Superior temporal gyrus (tissue), 1 donor: Measurements from ENCODE around the gene APBA2.
A peak's percentile ranks its signal among the peaks of the same experiment; 100 is the strongest.

Experiments used
- DNase-seq: peaks from one replicate; pipeline ENCODE4 v3.0.0-alpha.2; 2016; ENCODE audit errors: extremely low spot score

The APBA2 gene

DNA sequence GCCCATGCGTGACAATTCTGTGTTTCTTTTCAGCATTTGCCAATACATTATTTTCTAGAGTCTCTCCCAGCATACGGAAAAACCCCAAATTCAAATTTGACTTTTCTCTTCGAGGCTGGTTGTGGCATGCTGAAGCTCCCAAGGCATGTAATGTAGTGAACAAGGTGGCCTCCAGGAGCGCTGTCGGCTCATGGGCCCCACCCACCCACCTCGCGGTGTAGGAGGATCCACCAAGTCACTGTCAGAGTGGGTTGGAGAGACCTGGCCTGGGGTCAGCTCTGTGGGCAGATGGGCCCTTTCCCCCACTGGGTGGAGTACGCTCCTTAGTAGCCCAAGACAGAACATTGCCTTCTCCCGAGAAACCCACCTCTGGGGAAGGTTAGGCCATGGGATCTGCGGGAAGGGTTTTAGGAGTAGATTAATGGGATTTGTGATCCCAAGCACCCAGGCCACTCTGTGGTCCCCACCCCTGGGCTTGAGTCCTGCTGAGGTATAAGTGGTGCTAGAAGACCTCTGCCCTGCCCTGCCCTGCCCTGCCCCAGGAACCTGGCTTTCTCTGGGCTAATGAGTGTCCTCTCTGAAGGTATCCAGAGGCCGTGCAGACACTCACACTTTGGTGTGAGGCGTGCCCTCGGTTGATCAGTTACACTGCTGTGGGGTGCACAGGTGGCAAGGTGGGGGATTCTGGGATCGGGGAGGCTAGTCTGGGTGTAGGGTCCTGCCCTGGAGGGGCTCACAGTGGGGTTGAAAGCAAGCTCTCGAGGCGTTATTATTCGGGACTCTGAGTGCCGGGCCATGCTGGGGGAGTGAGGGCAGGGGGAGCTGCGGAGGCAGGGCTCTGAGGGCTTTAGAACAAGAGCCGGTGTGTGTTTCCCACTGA is 97.9 kb downstream of the APBA2 start:
- DNase-seq: no peak

DNA sequence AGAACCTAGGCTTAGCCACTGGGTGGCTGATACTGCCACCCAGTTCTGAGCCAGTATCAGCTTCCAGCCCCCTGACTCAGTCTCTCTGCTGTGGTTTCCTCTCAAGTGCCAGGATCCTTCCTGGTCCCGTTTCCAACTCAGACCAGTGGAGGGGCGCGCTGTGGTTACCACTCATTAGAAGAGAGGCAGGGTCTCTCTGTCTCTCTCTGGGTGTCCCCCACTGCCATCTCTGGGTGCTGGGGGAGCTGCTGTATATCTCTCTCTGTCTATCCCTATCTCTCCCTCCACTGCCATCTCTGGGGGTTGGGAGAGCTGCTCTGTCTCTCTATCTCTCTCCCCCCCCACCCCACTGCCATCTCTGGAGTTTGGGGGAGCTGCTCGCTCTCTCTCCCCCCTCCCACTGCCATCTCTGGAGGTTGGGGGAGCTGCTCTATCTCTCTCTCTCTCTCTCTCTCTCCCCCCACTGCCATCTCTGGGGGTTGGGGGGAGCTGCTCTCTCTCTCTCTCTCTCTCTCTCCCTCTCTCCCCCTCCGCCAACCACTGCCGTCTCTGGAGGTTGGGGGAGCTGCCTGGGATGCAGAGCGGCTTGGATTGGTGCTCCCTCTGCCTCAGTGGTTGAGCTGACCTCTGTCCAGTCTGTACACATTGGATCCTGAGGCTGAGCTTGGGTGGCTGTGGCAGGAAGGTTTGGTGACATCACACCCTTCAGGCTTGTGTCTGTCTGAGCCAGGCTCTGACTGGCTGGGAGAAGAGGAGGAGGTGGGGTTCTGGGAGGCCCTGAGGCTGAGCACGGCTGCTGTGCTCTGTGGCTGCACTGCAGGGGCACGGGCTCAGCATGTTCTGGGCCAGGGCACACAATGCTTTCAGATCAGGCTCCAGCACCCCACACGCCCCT is 98.9 kb downstream of the APBA2 start:
- peak; percentile 94 for DNase-seq

DNA sequence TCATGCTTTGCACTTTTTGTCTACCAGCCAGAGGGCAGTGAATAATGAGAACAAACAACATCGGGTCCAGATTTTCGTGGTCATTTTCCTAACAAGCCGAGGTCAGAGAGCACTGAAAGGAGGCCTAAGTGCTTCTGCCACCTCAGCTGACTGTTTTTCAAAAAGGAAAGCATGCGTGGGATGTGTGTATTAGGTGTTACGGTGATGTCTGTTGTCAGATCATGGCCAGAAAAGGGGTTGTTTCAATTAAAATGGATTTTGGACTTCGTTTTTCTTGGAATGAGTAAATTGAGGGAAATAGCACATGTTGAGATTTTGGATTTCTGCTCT is 99.5 kb downstream of the APBA2 start:
- no peak for DNase-seq

DNA sequence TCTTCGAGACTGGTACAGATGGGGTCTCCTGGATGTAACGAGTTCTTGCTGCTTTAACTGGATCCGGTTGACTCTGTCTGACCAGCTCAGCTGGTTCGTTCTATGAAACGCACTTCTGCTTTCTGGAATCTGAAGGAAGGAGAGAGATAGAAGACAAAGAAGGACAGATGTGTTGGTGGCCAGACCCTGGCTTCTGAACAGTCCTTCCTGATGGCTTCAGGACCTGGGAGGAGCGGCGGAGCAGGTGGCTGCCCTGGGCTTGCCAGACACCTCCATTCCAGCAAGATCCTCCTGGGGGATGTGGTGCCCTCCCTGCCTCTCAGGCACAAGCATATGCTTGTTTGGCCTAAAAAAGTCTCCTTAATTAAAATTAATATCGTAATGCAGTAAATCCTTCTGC is 99.9 kb downstream of the APBA2 start:
- no peak for DNase-seq

DNA sequence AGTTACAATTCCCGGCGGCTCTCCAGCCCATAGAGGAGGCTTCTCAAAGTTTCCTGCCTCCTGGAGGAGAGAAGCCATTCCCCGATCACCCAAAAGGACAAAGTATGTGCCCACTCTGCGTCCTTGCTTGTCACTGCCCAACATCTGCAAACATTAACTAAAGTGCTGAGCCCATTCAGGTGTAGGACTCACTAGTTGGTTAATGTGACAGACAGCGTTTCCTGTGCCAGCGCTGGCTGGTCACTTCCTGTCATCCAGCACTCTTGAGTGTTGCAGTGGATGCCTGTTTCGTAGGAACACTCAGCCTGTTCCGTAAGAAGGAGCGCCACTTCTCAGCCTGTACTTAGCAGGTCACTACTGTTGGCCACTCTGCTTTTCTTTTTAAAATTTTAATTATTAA is 100.3 kb downstream of the APBA2 start:
- no peak for DNase-seq

DNA sequence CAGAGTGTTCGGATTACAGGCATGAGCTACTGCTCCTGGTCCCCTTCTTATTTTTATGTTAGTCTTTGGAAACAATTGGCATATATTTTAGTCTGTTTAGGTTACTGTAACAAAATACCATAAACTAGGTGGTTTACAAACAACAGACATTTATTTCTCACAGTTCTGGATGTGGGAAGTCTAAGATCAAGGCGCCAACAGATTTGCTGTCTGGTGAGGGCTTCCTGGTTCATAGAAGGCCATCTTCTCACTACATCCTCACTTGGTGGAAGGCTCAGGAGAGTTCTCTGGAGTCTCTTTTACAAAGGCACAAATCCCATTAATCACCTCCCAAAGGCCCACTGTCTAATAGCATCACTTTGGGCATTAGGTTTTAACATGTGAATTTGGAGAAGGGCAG is 101.0 kb downstream of the APBA2 start:
- DNase-seq: no peak

DNA sequence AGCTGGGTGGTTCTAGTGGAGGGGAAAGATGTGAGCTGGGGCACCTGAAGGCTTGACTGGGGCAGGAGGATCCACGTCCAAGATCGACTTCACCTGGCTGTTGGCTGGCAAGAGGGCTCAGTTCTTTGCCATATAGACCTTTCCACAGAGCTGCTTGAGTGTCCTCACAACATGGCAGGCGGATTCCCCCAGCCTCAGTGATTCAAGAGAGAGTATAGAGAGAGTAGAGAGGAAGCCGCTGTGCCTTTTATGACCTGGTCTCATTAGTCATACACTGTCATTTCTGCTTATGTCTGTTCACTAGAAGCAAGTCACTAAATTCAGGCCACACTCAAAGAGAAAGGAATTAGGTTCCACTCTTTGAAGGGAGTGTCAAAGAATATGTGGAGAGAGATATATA is 101.6 kb downstream of the APBA2 start:
- no peak for DNase-seq

DNA sequence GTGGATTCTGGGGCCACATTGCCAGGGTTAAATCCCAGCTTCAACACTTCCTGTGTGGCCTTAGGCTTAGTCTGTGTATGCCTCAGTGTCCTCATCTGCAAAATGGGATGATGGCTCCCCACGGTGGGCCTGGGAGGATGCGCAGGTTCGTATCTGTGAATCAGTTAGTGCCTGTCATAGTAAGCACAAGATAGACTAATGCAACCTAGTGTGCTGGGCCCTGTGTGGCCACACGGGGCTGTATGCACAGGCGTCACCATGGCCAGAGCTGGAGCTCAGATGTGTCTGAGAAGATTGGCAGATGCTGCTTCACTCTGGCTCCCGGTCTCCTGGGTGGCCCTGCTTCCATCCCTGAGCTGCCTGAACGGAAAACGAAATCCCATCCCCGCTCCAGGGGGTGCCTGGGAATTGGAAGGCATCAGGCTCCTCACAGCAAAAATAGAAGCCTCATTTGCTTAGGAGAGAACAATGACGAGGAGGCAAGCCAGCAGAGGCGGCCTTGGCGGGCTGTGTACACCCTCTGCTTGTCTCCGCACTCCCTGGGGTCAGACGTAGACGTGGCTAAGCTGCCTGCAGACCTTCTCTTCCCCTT is 103.6 kb downstream of the APBA2 start:
- peak; percentile 85 for DNase-seq

DNA sequence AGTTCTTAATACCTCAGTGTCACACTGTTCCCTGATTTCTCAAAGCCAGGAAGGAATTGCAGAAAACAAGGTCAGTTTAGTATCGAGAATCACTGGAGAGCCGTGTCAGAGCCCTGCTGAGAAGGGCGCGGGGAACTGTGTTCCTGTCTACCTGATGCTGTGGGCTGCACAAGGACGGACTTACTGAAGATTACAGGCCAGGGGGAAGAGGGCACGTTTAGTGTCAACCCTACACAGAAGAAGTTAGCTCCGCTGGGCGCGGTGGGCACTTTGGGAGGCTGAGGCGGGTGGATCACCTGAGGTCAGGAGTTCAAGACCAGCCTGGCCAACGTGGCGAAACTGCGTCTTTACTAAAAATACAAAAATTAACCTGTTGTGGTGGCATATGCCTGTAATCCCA is 104.1 kb downstream of the APBA2 start:
- DNase-seq: no peak

DNA sequence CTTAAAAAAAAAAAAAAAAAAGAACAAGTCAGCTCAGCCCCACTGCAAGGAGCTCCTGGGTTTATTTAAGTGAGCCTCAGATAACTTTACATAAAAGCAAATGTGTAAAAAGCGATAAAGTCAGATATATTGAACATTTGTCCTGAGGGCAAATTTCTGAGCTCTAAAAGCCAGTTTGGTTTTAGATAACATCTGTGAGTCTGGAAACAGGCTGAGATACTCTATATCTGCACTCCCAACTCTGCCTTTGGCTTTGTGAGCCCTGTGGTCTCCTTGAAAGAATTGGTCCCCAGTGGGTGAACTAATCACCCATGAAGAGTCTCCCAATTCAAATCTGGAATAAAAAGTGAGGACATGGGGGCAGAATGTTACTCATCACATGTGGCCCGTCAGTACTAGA is 104.6 kb downstream of the APBA2 start:
- no peak for DNase-seq

DNA sequence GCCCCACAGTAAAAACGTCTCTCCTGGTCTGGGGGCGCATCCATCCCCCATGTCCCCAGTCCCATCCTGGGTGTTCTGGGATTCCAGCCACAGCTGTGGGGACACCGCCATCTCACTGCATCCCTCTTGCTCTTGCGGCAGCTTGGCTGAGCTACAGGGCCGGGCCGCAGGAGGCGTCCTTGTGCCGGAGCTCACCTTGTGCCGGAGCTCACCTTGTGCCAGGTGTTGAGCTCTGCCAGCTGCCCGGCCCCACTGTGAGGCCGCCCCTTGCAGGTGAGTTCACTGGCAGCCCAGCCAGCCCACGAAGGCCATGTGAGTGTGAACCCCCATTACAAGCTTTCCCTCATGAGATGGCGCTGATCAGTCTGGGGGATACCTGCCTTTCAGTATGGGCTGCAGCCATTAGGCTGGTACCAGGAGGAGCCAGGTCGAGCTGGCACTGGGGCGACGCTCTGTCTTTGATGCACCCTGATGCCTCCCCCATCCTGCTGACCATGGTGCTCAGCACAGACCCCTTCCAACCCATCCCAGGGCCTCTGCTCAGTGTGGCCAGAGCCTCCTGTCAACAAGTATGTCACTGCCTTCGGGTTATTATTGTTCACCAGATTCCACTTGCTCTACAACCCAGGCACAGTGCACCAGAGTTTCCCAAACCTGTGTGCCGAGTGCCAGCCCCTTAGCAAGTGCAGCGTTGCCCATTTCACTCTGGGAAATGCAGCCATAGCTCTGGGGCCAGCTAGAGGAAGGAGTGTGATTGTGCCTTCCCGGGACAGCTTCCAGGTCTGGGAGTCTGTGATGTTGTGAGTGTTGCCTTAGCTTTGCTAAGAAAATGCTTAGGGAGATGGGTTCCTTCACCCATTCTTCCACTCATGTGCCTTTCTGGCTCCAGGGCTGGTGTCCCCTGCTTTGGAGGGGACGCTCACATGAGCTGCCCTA is 105.7 kb downstream of the APBA2 start:
- peak; percentile 70 for DNase-seq

DNA sequence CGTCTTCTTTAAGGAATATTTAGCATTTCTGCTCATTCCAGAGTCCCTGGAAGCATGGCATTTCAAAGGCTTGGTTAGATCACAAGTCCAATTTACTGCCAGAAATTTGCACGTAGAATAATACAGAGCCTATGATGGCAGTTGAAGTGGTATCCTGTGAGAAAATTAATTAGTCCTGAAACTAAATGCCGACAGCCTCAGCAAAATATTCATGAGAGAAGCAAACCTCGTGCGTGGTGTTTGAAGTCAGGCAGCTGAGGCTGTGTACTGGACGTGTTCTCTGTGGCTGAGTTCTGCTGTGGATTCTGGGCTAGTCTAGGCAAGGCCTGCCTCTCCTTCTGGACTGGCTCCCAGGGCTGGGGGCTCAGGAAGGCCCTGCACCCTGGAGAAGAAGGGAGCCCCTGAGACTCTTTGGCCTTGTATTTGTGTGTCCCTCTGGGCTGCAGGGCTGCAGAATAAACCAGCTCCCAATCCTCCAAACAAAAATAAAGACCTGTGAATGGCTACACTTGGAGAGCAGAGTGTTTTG is 106.6 kb downstream of the APBA2 start:
- DNase-seq: peak; percentile 64

DNA sequence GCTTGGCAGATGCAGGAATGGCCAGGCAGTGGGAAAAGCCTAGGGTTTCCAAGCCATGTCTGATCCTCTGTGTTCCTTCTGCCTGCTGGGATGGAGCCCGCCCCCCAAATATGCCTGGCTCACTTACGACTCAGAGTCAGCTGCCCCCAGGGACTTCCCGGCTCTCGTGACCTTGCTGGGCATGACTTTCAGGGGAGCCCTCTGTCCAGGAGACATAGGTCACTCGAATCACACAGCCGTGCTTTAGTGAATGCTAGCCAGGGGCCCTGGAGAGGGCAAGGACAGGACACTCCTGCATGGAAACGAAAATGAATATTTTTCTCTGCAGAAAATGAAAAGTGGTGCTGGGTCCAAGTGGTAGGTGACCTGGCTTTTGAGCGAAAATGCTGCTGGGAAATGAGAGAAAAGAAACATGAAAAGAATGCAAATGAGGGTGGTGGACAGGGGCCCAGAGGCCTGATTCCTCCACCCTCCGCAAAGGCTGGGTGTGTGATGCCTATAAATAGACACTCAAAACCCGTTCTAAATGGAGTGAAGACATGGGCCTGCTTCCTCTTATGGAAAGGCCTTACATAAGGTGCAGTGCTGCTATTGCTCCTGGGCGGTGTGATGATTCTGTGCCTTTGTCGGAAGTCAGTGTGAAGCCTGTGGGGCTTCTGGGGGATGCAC is 107.4 kb downstream of the APBA2 start:
- peak; percentile 88 for DNase-seq

DNA sequence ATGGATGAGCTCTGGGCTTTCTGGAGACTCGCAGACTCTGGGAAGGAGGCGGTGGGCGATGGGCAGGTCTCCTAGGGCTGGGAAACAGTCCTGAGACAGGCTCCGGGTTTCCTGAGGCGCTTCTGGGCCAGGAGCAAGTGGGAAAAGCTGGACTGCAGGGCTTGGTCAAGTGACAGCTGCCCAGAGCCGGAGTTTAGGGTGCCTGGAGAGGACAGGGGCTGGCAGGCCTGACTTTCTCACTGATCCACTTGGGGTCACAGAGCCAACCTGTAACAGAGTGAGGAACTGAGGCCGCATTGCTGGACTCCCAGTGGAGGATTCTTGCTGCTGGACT is 107.9 kb downstream of the APBA2 start:
- no peak for DNase-seq

DNA sequence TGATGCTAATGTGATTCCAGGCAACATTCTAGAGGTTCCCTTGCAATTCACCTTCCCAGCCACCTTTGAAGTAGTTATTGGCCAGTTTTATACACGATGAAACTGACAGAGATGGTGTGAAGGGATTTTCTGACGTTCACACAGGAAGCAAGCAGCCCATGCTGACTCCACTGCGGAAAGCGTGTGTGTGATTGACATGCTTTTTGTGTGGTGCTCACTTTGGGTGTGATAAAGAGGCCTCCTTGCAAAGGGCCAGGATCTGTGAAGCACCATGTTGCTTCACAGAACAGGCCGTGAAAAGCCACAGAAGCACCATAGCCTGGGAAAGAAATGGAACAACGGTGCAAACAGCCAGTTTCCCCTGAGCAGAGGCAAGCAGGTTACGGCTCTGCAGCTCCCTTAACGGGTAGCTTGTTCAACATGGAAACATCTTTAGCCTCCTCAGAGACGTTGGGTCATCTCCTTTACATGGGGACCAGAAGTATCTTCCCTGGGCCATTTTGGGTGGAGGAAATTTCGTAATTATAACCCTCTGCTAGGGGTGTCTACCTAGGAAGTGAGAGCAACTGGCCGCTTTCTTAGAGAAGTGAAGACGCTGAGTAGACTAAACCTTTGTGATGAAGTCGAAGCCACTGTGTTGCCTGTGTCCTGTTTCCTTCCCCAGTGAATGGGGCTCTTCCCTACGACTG is 108.5 kb downstream of the APBA2 start:
- peak; percentile 66 for DNase-seq

DNA sequence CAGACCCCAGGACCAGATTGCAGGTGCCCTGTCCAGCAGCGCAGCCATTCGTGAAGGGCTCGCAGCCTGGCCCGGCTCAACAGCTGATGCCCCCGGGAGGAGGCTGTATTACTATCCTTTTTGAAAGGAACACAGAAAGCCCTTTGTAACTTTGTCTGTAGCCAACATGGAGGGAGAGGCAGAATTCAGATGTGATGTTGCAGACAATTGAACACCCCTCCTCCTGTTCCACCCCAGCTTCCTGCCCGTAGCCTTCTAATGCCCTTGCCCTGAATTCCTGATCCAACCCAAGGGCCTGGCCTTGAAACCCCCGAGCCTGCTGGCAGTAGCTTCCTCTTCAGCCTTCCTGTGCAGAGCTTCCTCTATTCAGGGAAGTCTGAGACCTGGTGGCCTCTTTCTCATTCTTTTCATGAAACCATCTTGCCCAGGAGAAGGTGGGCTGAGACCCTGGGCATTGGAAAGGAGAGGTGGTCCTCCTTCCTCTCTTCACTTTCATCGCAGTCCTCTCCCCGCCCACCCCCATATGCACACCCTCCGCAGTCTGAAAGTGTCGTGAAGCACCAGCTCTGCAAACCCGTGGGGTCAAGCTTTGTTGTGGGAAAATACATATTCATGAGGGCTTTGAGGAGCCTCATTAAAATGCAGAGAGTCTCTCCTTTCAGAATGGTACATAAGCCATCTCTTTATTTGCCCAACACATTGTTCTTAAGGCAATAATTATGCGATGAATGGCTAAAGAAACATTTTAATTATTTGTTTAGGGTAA is 109.2 kb downstream of the APBA2 start:
- peak; percentile 87 for DNase-seq

DNA sequence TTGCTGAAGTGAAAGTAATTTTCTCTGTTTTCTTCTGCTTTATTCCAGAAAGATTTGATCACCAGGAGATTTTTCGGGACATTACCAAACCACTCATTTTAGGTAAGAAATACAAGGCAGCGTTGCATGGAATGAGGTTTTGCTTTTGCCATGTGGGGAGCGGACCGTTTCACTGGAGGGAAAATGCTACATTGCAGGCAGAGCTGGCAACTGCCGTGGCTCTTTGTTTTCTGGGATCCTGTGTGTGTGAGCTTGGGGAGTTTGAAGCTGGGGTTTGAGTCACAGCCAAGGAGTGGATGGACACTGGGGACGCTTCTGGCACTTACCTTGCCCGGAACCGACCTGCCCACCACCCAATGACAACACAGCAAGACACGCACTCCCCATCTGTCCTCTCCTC is 109.9 kb downstream of the APBA2 start:
- peak; percentile 67 for DNase-seq

DNA sequence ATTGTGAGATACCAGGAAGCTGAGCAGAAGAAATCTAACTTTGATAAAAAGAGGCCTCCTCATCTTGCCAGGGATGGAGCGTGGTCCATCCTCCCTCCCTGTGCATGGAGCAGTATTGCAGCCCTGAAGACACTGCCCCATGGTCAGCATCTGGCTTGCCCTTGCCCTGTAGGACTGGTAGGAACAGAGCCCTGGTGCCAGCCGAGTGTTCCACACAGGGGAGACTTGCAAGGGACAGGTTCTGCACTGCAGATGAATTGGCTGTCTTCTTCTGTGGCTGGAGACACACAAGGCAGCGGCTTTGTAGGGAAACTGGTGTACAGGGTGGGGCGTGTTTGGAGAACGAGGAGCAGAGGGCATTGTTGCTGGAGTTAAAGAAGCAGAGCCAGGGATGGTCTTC is 110.5 kb downstream of the APBA2 start:
- DNase-seq: peak; percentile 38

DNA sequence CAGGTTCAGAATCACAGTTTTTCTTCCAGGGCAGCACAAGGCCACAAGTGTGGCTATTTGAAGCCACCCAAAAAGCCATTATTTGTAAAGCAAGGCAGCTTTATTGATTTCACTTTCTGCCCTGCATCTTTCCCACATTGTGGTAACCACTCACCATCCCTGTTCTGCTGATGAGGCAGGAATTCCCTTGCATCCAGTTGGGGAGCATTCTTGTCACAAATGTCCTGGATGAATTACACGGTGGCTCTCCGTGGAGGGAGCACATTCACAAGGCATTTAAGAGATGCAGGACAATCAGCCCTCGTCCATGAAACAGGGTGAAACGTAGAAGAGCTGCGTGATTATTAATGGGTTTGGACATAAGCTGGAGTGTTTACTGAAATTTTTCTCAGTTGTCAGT is 111.2 kb downstream of the APBA2 start:
- peak; percentile 62 for DNase-seq
